Stimulated activated CD4-positive, alpha-beta T cell treated with anti-CD3 and anti-CD28 coated beads, Interleukin-15, amount 100 ng/mL, for 48 hours (primary cell): ENCODE data around the gene HEXIM2.
"Not testable (repeated sequence)": the region's sequence is repeated elsewhere in the genome, so short reads cannot be mapped to it uniquely, and the experiment has no call there.

Experiments used
- DNase-seq, 2 donors: peaks; one replicate each; pipeline ENCODE4 v3.0.0-alpha.2; 2020; ENCODE audit warnings: low read depth in 2 of 2

HEXIM2 gene

GRCh38 chr17:45170280-45170930 lies 8.7 kb downstream of the HEXIM2 start:
- no peak for DNase-seq

GRCh38 chr17:45170931-45171337 lies 9.3 kb downstream of the HEXIM2 start:
- no peak for DNase-seq

- DNase-seq, result no peak
These were observed 9.9 kb downstream of the HEXIM2 start for GRCh38 chr17:45171338-45172231.

- no peak for DNase-seq
These were observed 10.5 kb downstream of the HEXIM2 start for GRCh38 chr17:45172232-45172540.

GRCh38 chr17:45172541-45173286 lies 11.0 kb downstream of the HEXIM2 start:
- DNase-seq, result peak; percentile 39 to 43

- no peak for DNase-seq
These were observed 14.1 kb downstream of the HEXIM2 start for GRCh38 chr17:45175759-45176115.

GRCh38 chr17:45177563-45177962 lies 15.9 kb downstream of the HEXIM2 start:
- DNase-seq, result no peak

GRCh38 chr17:45184144-45184543 lies 22.5 kb downstream of the HEXIM2 start:
- DNase-seq, result no peak

- no peak for DNase-seq
These were observed 25.2 kb downstream of the HEXIM2 start for GRCh38 chr17:45186801-45187354.

- DNase-seq, result no peak
These were observed 27.3 kb downstream of the HEXIM2 start for GRCh38 chr17:45189009-45189408.

GRCh38 chr17:45190503-45191255 lies 29.0 kb downstream of the HEXIM2 start:
- no peak for DNase-seq

GRCh38 chr17:45195424-45195823 lies 33.7 kb downstream of the HEXIM2 start:
- DNase-seq, result no peak

- no peak for DNase-seq
These were observed 35.4 kb downstream of the HEXIM2 start for GRCh38 chr17:45197108-45197507.

- peak; percentile 78 to 89 for DNase-seq
These were observed 36.1 kb downstream of the HEXIM2 start for GRCh38 chr17:45197555-45198334.

GRCh38 chr17:45200701-45201100 lies 39.0 kb downstream of the HEXIM2 start:
- no peak for DNase-seq

GRCh38 chr17:45201457-45201856 lies 39.8 kb downstream of the HEXIM2 start:
- no peak for DNase-seq

- not testable (repeated sequence) for DNase-seq
These were observed 40.2 kb downstream of the HEXIM2 start for GRCh38 chr17:45201880-45202279.

- peak; percentile 67 to 81 for DNase-seq
These were observed 57.4 kb downstream of the HEXIM2 start for GRCh38 chr17:45218895-45219661.
